CD4-positive, alpha-beta T cell treated with Interferon gamma for 1 hour (primary cell): ENCODE measurements around the gene SLC7A14.

Source experiments
- DNase-seq: peaks from one replicate; pipeline ENCODE4 v3.0.0-alpha.2; 2020

The SLC7A14 gene

DNA sequence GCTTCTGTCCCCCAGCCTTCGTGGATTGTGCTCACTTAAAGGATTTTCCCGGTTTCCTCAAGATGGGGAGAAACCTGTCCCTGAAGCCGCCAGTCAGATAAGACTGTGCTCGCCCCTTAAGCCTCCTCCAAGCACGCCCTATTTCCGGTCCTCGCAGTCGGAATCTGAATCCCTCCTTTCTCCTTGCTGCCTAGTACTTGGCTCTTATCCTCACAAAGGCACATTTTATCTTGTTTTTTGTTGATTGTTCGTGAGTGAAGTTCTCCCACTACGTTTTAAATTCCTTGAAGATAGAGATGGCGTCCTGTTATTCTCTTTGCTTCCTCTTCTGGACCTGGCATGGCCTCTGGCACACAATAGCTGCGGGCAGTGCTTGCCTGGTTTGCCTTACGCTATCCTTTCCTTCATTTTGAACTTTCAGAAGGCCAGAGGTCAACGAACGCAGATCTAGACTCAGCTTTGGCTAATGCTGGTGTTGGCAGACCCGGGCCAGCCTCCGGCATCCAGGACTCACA, 165.5 kb downstream of the SLC7A14 start:
- DNase-seq, result no peak

DNA sequence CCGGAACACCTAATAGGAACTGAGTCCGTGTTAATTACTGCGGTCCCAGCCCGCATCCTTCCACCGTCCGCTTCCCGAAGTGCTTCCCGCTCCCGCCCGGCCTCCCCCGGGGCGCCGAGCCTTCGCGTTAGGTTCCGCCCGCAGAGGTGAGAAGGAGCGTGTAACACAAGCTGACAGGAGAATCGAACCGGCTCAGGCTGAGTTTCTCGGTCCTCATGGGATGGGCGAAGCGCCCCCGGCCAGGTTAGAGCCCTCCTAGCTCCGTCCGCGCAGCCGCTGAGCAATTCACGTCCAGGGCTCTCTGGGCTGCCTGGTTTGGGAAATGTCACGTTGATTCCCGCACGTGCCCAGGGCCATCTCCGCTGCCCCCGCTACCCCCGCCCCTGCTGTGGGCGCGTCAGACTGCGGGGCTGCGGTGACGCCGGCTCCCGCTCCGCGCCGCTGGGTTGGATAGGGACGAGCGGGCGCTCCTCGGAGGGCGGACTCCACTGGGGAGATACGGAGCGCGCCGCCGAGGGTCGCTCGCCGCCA, 166.3 kb downstream of the SLC7A14 start:
- no peak for DNase-seq

DNA sequence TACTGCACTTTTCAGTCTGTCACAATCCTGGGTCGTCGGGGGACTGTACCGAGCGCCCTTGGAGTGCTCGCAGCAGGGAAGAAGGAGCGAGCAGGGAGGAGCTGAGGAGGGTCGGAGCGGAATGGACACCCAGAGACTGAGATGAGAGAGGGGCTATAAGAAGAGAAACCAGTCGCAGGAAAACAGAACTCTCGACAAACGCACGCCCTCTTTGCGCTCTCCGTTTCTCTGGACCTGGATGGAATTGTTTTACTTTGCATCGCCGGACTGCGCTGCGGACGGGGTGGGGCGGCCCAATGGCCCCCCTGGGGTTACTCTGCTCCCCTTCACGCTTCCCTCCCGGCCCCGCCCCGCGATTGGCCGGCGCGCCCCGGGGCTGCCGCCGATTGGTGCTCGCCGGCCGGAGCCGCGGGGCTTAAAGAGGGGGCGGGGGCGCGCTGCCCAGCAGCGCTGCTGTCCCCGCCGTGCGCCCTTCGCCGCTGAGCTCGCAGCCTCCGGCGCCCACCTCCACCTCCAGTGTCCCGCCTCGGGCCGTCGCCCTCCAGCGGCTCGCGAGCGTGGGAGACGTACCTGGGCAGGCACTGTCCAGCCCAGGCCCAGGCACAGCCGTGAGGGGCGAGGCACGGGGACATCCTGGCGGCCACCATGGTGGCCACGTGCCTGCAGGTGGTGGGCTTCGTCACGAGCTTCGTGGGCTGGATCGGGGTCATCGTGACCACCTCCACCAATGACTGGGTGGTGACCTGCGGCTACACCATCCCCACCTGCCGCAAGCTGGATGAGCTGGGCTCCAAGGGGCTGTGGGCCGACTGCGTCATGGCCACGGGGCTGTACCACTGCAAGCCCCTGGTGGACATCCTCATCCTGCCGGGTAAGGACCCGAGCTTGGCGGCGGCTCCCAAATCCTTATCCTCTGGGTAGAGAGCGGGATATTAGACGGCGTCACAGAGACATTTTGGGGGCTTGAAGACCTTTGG, 167.2 kb downstream of the SLC7A14 start, which contains the start of gene CLDN11:
TSS of gene CLDN11 (plus strand) at position 447 of the 977 bp plus-strand sequence. CDS start at position 646, 199 bp downstream.
- DNase-seq, result no peak

DNA sequence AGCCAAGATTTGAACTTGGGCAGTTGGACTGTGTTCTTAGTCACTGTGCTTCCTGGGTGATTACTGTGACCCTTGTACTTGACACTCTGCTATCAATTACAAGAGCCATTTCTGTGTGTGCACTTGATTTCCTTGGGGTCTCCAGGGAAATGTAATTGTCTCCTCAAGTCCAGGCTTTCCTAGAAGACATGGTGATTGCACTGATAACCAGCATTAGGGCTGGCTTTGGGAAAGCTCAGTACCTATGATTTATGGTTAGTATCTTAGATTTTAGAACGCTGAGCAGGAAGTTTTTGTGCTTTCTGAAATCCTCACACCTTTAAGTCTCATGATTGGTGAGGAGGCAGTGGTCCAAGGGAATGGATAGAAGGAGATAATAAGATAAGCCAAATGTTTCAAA, 168.8 kb downstream of the SLC7A14 start:
- DNase-seq, result no peak

DNA sequence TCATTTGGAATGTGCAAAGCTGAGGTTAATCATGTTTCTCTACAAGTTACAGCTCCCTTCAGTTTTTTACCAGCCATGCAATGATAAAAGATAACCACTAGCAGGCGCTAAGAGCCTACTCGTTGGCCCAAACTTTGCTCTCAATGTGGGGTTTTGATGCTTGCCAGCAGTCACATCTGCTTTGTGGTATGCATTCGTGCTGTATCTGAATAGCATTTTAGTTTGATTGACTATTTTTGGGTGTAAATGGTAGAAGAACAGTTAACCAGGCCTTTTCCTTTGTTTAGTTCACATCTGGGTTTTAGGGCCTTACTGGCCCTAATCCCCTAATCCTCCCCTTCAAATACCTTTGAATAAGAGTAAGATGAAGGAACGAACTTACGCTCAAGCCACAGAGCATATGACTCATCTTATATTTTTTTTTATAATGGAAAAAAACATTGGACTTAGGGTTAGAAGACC, 171.6 kb downstream of the SLC7A14 start:
- DNase-seq, result peak; percentile 19

DNA sequence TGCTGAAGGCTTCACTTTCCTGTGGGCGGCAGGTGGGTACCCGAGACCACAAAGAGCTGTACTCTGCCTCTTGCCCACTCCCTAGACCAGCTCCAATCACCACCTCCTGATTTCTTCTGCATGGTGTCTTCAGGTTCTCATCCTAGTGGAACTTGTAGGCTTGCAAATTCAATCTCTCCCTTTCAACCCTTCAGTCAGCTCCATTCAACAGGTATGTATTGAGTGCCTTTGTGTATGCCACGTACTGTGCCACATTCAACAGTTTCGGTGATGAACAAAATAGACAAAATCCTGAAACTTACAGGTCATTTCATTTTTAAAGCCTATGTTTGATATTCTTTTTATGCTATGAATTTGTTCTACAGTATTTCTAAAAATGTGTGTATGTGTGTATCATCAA, 172.6 kb downstream of the SLC7A14 start:
- DNase-seq, result no peak

DNA sequence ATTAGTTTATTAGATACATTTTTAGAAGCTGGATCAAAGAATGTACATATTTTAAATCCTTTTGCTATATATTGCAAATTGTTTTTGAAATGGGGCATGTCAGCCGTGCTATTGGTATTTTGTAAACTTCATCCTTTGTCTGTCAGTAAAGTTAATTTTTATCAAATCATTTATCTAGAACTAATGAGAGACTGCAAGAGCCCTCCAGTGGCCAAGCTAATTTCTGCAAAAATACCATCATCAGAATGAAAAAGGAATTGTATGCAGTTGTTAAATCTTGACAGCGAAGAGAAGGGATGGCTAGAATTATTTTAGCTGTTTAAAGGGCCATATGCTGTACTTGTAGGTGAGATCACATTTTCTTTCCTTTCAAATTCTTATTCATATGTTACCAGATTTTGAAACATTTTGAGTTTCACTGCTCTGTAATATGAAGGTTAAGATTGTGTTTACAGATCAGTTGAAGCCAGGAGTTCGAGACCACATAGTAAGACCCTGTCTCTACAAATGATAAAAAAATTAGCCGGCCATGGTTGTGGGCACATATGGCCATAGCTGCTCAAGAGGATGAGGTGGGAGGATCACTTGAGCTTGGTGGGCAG, 175.3 kb downstream of the SLC7A14 start:
- no peak for DNase-seq
